PFSK-1 (cell line): ENCODE data around the gene STK11.

Experiments
- POLR2AphosphoS5 ChIP-seq: IDR thresholded peaks from 2 replicates; pipeline ENCODE4 v1.6.1; 2012; ENCODE audit warnings: low read depth, mild to moderate bottlenecking, control low read depth, low read length, moderate library complexity
- REST ChIP-seq, 2 experiments: IDR thresholded peaks; 2 replicates each; pipeline versions ENCODE4 v1.6.1 to v1.8.0; 2011 to 2012; ENCODE audit warnings: low read depth in 2 of 2, low read length in 2 of 2, control low read depth in 1 of 2, inconsistent platforms in 1 of 2, mild to moderate bottlenecking in 1 of 2, moderate library complexity in 1 of 2; ENCODE audit not compliant: insufficient read depth in 1 of 2
- TAF1 ChIP-seq: IDR thresholded peaks from 2 replicates; pipeline ENCODE4 v1.6.1; 2012; ENCODE audit warnings: low read length, control low read depth, borderline replicate concordance; ENCODE audit not compliant: insufficient read depth

DNA sequence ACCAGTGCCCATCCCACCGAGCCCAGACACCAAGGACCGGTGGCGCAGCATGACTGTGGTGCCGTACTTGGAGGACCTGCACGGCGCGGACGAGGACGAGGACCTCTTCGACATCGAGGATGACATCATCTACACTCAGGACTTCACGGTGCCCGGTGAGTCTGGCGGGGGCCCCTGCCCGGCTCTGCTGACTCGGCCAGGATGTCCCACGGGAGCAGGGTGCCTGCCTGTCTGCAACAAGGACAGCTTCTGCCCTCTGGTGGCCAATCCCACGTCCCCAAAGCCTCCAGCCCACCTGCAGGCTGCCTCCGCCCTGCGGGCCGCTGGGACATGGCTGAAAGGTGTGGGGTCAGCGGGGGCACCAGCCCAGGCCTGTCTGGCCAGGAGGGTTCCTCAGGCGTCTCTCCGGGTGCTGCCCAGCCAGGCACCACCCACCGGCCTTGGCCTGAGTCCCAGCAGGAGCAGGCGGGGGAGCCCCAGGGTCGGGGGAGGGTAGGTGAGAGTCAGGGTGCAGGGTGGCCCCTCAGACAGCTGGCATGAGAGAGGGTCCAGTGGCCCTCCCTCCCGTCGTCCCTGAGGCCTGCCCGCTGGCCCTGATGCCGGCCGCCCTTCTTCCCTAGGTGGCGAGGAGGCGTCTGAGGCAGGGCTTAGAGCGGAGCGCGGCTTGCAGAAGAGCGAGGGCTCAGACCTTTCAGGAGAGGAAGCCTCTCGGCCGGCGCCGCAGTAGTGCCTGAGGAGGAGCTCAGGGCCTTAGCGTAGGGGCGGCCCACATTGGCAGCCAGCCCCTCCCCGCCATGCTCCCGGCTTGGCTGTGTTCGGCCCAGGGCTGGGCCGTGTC lies 17.7 kb downstream of the STK11 start:
- no peak for TF ChIP-seq REST (IDR thresholded peaks at IDR 0.05; ENCODE audit: insufficient read depth in 1 of 2, low read depth in 2 of 2, low read length in 2 of 2)
- TF ChIP-seq POLR2AphosphoS5: no peak
- TF ChIP-seq TAF1: no peak
